Mucosa of descending colon (tissue), 3 donors: ENCODE measurements around the gene CREB3. TPM values are rescaled to one million over a fixed set of nuclear protein-coding genes. Genes with fewer than 3 reads are reported as not detected.

ENCODE experiments used
- ATAC-seq: fragments of 200-7000 bp; cut with Tn5 transposase; one replicate; pipeline ENCODE4 v1.9.1; 2020; ENCODE audit warnings: mild to moderate bottlenecking, moderate library complexity
- DNase-seq, 3 donors: peaks; one replicate each; pipeline ENCODE4 v3.0.0-alpha.2; 2020
- H3K36me3 ChIP-seq: fragments of 200-600 bp; one replicate; pipeline ENCODE4 v1.8.0; 2021; ENCODE audit warnings: low read depth, mild to moderate bottlenecking
- H3K4me1 ChIP-seq: fragments of 200-600 bp; one replicate; pipeline ENCODE4 v1.8.0; 2021; ENCODE audit warnings: low read depth, mild to moderate bottlenecking
- H3K4me3 ChIP-seq: fragments of 200-600 bp; one replicate; pipeline ENCODE4 v1.8.0; 2021; ENCODE audit warnings: mild to moderate bottlenecking
- H3K9me3 ChIP-seq: fragments of 200-600 bp; one replicate; pipeline ENCODE4 v1.8.0; 2021; ENCODE audit warnings: mild to moderate bottlenecking
- intact Hi-C, 2 donors: fragments of 100-400 bp; cut with DNase I in 1 of 2; cut with micrococcal nuclease in 1 of 2; formaldehyde crosslinking; loops; one replicate each; pipeline versions ENCODE4 v1.11.0 to v1.11.1; 2022; cut with DNase I, micrococcal nuclease
- microRNA-seq: library from miRNA; unstranded; fragments of <30 nt; microRNA quantifications from one replicate; pipeline ENCODE4, GENCODE V29; 2019
- total RNA-seq, 3 donors: library from RNA; stranded (reverse); fragmentation: NEBNext Ultra II Directional in 2 of 3; extraction: Animal tissue kit (Norgen Biotek cat#: 25700) in 2 of 3; gene quantifications; one replicate each; pipeline versions ENCODE4 v1.2.1 to v1.2.4, GENCODE V29; 2021 to 2023
- TF ChIP-seq, protein P1 (sequence below): fragments of 200-600 bp; IDR thresholded peaks from one replicate; pipeline ENCODE4 v1.8.0; 2022; ENCODE audit warnings: antibody characterized with exemption, mild to moderate bottlenecking
- donor health status: DM: no; HTN: no; CAD: no; lungs with moderate emphysema.
- donor health status: DM: no; HTN: no; CAD: no.
- donor health status: DM: no; HTN: yes; CAD: no.

The CREB3 gene
- total RNA-seq, 3 donors from 2014 or later, result 28.2 to 47.7 (median 34.3) TPM

DNA sequence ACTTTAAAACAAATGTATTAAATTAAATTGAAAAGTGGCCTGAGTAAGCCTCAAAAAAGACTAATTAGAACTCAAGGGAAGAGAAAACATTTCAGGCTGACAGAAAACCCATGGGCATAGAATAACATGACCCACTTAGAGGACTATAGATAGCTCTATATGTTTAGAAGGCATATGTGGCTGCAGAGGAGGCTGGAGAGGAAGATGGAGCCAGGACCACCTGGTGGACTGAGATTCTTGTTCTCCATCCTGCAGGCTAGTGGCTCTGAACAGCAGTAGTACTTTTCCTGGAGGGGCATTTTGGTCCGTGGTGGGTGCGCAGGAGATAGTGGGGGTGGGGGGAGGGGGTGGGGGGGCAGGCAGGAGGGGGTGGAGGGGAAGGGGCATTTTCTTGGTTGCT, 48.6 kb downstream of the CREB3 start:
- DNase-seq (no peak), ATAC-seq (no peak)
- TF ChIP-seq, protein P1, sequence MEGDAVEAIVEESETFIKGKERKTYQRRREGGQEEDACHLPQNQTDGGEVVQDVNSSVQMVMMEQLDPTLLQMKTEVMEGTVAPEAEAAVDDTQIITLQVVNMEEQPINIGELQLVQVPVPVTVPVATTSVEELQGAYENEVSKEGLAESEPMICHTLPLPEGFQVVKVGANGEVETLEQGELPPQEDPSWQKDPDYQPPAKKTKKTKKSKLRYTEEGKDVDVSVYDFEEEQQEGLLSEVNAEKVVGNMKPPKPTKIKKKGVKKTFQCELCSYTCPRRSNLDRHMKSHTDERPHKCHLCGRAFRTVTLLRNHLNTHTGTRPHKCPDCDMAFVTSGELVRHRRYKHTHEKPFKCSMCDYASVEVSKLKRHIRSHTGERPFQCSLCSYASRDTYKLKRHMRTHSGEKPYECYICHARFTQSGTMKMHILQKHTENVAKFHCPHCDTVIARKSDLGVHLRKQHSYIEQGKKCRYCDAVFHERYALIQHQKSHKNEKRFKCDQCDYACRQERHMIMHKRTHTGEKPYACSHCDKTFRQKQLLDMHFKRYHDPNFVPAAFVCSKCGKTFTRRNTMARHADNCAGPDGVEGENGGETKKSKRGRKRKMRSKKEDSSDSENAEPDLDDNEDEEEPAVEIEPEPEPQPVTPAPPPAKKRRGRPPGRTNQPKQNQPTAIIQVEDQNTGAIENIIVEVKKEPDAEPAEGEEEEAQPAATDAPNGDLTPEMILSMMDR, result no peak
- no peaks in the 10 kb centered on the region for H3K4me1 ChIP-seq
- no peaks in the 10 kb centered on the region for H3K36me3 ChIP-seq
- intact Hi-C loops, result loop anchor here in 1 of 2 donors (10.0 kb wide), 1 partner anchor 104 kb away; no protein-coding TSS in a partner anchor
- no peak overlapping the region for H3K4me3 ChIP-seq
- no peaks in the 10 kb centered on the region for H3K9me3 ChIP-seq

- TF ChIP-seq, protein P1, result no peak
- Histone ChIP-seq H3K4me1 (no peaks in the 10 kb centered on the region), H3K4me3 (no peak overlapping the region), H3K9me3 (no peaks in the 10 kb centered on the region), H3K36me3 (no peaks in the 10 kb centered on the region)
- DNase-seq, result no peak
- intact Hi-C loops, result loop anchor here in 1 of 2 donors (10.0 kb wide), 1 partner anchor 101 kb away; no protein-coding TSS in a partner anchor
- ATAC-seq, result no peak
These were observed 51.0 kb downstream of the CREB3 start for GRCh38 chr9:35783418-35783817.

Small RNAs within 50 kb of the gene (microRNA-seq; reads per million reads assigned to microRNA genes)
- gene MIR6852 (not detected), gene MIR6853 (not detected)

Other genes starting within 250 kb of the CREB3 start
- 10 to 100 TPM in 1 of 3 donors, 1 to 10 TPM in 2; 1.6 to 60.5 (median 6.6) TPM for gene RUSC2, start 242.6 kb upstream of the CREB3 start, total RNA-seq
- 10 to 100 TPM; 35.8 to 71.9 (median 41.8) TPM for gene TESK1, start 127.4 kb upstream of the CREB3 start, total RNA-seq
- gene CD72, start 114.3 kb upstream of the CREB3 start, total RNA-seq, result 1 to 10 TPM; 1.6 to 3.0 (median 1.6) TPM
- 1 to 10 TPM; 1.2 to 3.3 (median 1.9) TPM for gene SIT1, start 81.7 kb upstream of the CREB3 start, total RNA-seq
- over 10,000 TPM in 2 of 3 donors, 1,000 to 10,000 TPM in 1; 9,213 to 30,268 (median 19,463) TPM for gene RMRP, start 74.6 kb upstream of the CREB3 start, total RNA-seq
- gene CCDC107, start 74.4 kb upstream of the CREB3 start, total RNA-seq, result 10 to 100 TPM; 25.2 to 55.8 (median 35.8) TPM
- gene ARHGEF39, start 67.5 kb upstream of the CREB3 start, total RNA-seq, result 10 to 100 TPM in 1 of 3 donors, 1 to 10 TPM in 2; 2.6 to 10.3 (median 6.4) TPM
- 1 to 10 TPM in 1 of 3 donors, under 1 TPM in 1, not detected in 1; 0.61 to 1.7 TPM for gene CA9, start 58.7 kb upstream of the CREB3 start, total RNA-seq
- gene TPM2, start 42.7 kb upstream of the CREB3 start, total RNA-seq, result 1,000 to 10,000 TPM in 1 of 3 donors, 100 to 1,000 TPM in 1, 10 to 100 TPM in 1; 45.3 to 1,899 (median 152) TPM
- 100 to 1,000 TPM; 154 to 720 (median 189) TPM for gene TLN1, start 471 bp upstream of the CREB3 start, total RNA-seq
- gene GBA2, start 16.6 kb downstream of the CREB3 start, total RNA-seq, result 100 to 1,000 TPM; 157 to 285 (median 223) TPM
- 10 to 100 TPM; 46.5 to 55.7 (median 55.7) TPM for gene RGP1, start 16.6 kb downstream of the CREB3 start, total RNA-seq
- under 1 TPM in 1 of 3 donors, not detected in 2; 0.48 TPM for gene MSMP, start 21.6 kb downstream of the CREB3 start, total RNA-seq
- gene NPR2, start 58.9 kb downstream of the CREB3 start, total RNA-seq, result 10 to 100 TPM in 2 of 3 donors, 1 to 10 TPM in 1; 8.8 to 31.8 (median 12.0) TPM
- 1 to 10 TPM in 1 of 3 donors, under 1 TPM in 2; 0.84 to 2.5 (median 0.92) TPM for gene SPAG8, start 79.6 kb downstream of the CREB3 start, total RNA-seq
- gene HINT2, start 82.4 kb downstream of the CREB3 start, total RNA-seq, result 10 to 100 TPM; 38.9 to 68.6 (median 54.6) TPM
- gene FAM221B, start 96.1 kb downstream of the CREB3 start, total RNA-seq, result under 1 TPM in 2 of 3 donors, not detected in 1; 0.41 to 0.43 TPM
- 10 to 100 TPM; 12.4 to 22.8 (median 18.9) TPM for gene TMEM8B, start 96.6 kb downstream of the CREB3 start, total RNA-seq
- gene OR13J1, start 137.7 kb downstream of the CREB3 start, total RNA-seq, result not detected
- 100 to 1,000 TPM in 1 of 3 donors, 10 to 100 TPM in 2; 24.8 to 161 (median 82.1) TPM for gene HRCT1, start 173.5 kb downstream of the CREB3 start, total RNA-seq
- 1 to 10 TPM; 2.0 to 2.9 (median 2.0) TPM for gene SPAAR, start 176.8 kb downstream of the CREB3 start, total RNA-seq
- gene OR2S2, start 225.5 kb downstream of the CREB3 start, total RNA-seq, result not detected